ENCODE results near the gene FGF1. TPM values are rescaled to one million over a fixed set of nuclear protein-coding genes. Genes with fewer than 3 reads are reported as not detected.

The FGF1 gene
- total and polyA plus RNA-seq, 11 donors, result 8.7 to 74.7 (median 49.0) TPM

DNA sequence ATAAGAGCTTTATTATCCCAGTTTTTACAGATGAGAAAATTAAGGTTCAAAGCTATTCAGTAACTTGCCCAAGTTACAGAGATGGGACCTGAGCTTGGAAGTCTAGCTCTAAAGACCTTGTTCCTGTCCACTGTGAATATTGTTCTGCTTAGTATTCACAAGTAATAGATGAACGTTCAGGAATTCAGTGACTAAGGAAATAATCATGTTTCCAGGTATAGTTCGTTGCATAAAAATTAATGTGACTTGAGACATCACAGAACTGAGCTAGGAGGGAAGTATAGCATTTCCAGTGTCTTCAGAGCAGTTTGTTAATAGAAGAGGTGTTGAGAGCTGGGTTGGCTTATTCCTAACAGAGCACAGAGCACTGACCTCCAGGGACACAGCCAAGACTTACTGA lies 136.1 kb downstream of the FGF1 start:
- peaks cover 0 to 27% (median 0%) of the 10 kb centered on the region in 9 donors for H3K27me3 ChIP-seq
- H3K27ac ChIP-seq, result no peak overlapping the region
- TF ChIP-seq, protein P1, sequence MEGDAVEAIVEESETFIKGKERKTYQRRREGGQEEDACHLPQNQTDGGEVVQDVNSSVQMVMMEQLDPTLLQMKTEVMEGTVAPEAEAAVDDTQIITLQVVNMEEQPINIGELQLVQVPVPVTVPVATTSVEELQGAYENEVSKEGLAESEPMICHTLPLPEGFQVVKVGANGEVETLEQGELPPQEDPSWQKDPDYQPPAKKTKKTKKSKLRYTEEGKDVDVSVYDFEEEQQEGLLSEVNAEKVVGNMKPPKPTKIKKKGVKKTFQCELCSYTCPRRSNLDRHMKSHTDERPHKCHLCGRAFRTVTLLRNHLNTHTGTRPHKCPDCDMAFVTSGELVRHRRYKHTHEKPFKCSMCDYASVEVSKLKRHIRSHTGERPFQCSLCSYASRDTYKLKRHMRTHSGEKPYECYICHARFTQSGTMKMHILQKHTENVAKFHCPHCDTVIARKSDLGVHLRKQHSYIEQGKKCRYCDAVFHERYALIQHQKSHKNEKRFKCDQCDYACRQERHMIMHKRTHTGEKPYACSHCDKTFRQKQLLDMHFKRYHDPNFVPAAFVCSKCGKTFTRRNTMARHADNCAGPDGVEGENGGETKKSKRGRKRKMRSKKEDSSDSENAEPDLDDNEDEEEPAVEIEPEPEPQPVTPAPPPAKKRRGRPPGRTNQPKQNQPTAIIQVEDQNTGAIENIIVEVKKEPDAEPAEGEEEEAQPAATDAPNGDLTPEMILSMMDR (IDR thresholded peaks at IDR 0.05), result no peak
- TF ChIP-seq POLR2A (IDR thresholded peaks at IDR 0.05), result no peak
- ATAC-seq (no peak), DNase-seq (no peak)
- WGBS, 4 donors, result 47 to 56% (median 51%) methylated on average over 2 of the region's 2 CpGs
- peaks cover 0 to 38% (median 20%) of the 10 kb centered on the region in 12 donors for H3K4me1 ChIP-seq
- no peaks in the 10 kb centered on the region for H3K9me3 ChIP-seq
- H3K4me3 ChIP-seq, result no peak overlapping the region
- H3K36me3 ChIP-seq, result no peaks in the 10 kb centered on the region
- intact Hi-C loops (cut with DNase I), result loop anchor here (2.0 to 10.0 kb wide), 17 partner anchors 58 to 565 kb away; partner anchors contain the start of gene SPRY4 (in 6 of the 10)

GRCh38 chr5:142548739-142549275 lies 137.1 kb downstream of the FGF1 start:
- Histone ChIP-seq H3K27ac (peak overlapping the region in 2 of 12 donors; percentile 21 to 31), H3K36me3 (no peaks in the 10 kb centered on the region), H3K27me3 (peaks cover 0 to 27% (median 0%) of the 10 kb centered on the region in 9 donors), H3K9me3 (no peaks in the 10 kb centered on the region), H3K4me1 (peaks cover 0 to 49% (median 20%) of the 10 kb centered on the region in 12 donors), H3K4me3 (no peak overlapping the region)
- TF ChIP-seq, protein P1 (IDR thresholded peaks at IDR 0.05), result peak; percentile 64 to 91 (median 78)
- TF ChIP-seq POLR2A (IDR thresholded peaks at IDR 0.05), result no peak
- WGBS, 4 donors, result 17 to 25% (median 21%) methylated on average over 5 of the region's 5 CpGs
- ATAC-seq (peak; percentile 74 to 94 (median 86)), DNase-seq (peak in 4 of 5 donors; percentile 41 to 66 (median 60))
- intact Hi-C loops (cut with DNase I), result loop anchor here (1.0 to 10.0 kb wide), 17 partner anchors 57 to 564 kb away; partner anchors contain the start of gene SPRY4 (in 6 of the 10)

DNA sequence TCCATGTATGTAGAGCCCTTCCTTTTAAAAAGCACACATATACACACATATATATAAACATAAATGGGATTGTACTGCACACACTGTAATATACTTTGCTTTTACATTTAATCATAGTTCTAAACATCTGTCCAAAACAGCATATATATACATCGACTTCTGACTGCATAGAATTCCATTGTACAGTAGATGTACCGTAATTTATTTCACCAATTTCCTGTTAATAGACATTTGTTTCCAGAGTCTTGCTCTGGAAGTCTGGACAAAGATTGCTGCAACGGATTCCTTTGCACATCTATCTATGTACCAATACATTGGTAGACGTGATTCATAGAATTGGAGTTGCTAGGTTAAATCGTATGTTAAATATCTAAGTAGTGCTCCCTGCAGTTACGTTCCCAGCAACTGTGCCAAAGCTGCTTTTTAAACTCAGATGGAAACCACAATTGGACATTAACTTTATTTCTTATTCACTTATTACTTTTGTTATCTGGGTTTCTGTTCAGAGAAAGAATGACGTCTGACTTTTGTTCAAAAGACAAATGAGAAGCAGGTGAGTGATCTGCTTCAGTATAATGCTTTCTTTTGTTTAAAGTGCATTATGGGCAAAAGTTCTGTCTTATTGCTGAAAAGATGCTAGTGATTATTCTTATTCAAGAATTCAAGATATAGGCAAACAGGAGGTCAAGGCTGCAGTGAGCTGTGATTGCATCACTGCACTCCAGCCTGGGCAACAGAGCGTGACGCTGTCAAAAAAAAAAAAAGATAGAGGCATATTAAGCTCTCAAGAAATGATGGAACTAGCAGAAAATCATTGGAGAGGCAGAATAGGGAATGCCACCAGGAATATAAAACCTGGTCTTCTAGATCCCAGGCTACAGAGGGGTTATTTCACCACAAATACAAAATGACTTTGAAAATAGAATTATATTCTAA lies 138.2 kb downstream of the FGF1 start:
- intact Hi-C loops (cut with DNase I), result loop anchor here (1.0 to 10.0 kb wide), 18 partner anchors 55 to 563 kb away; partner anchors contain the start of gene SPRY4 (in 6 of the 10)
- peaks cover 0 to 24% (median 0%) of the 10 kb centered on the region in 9 donors for H3K27me3 ChIP-seq
- 90 to 97% (median 92%) methylated on average over 9 of the region's 9 CpGs for WGBS, 4 donors
- TF ChIP-seq, protein P1 (IDR thresholded peaks at IDR 0.05), result no peak
- TF ChIP-seq POLR2A (IDR thresholded peaks at IDR 0.05), result no peak
- H3K27ac ChIP-seq, result peak overlapping the region in 2 of 12 donors; percentile 21 to 31
- DNase-seq (no peak), ATAC-seq (no peak)
- no peaks in the 10 kb centered on the region for H3K9me3 ChIP-seq
- no peak overlapping the region for H3K4me3 ChIP-seq
- H3K36me3 ChIP-seq, result no peaks in the 10 kb centered on the region
- peaks cover 0 to 60% (median 28%) of the 10 kb centered on the region in 12 donors for H3K4me1 ChIP-seq

Data from heart left ventricle (tissue), 16 donors.